Measurements from ENCODE around the gene CHPF2.

DNA sequence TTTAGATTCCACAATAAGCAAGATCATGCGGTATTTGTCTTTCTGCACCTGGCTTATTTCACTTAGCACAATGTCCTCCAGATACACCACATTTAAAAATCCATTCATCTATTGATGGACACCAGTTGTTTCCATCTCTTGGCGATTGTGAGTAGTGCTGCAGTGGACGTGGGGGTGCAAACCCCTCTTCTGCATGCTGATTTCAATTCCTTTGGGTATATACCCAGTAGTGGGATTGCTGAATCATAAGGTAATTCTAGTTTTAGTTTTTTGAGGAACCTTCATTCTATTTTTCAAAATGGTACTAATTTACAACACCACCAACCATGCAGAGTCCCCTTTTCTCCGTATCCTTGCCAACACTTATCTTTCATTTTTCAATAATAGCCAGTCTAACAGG lies 43.2 kb upstream of the CHPF2 start:
- TF ChIP-seq POLR2A (IDR thresholded peaks at IDR 0.05), result no peak
- TF ChIP-seq, protein P1, sequence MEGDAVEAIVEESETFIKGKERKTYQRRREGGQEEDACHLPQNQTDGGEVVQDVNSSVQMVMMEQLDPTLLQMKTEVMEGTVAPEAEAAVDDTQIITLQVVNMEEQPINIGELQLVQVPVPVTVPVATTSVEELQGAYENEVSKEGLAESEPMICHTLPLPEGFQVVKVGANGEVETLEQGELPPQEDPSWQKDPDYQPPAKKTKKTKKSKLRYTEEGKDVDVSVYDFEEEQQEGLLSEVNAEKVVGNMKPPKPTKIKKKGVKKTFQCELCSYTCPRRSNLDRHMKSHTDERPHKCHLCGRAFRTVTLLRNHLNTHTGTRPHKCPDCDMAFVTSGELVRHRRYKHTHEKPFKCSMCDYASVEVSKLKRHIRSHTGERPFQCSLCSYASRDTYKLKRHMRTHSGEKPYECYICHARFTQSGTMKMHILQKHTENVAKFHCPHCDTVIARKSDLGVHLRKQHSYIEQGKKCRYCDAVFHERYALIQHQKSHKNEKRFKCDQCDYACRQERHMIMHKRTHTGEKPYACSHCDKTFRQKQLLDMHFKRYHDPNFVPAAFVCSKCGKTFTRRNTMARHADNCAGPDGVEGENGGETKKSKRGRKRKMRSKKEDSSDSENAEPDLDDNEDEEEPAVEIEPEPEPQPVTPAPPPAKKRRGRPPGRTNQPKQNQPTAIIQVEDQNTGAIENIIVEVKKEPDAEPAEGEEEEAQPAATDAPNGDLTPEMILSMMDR (IDR thresholded peaks at IDR 0.05), result no peak
